Activated CD4-positive, alpha-beta T cell treated with anti-CD3 and anti-CD28 coated beads, Interleukin-2, amount 10 ng/mL, durations not matched to agents 24 days and 14 days (primary cell): ENCODE data around the gene MAN1C1. TPM values are rescaled to one million over a fixed set of nuclear protein-coding genes. Genes with fewer than 3 reads are reported as not detected.

ENCODE experiments used
- DNase-seq: peaks from one replicate; pipeline ENCODE4 v3.0.0; 2022
- H3K27ac Mint-ChIP-seq: one replicate; pipeline ENCODE4 v1.8.0; 2022; ENCODE audit warnings: mild to moderate bottlenecking, mixed read lengths
- H3K27me3 Mint-ChIP-seq: one replicate; pipeline ENCODE4 v1.8.0; 2022; ENCODE audit warnings: mixed read lengths
- H3K36me3 Mint-ChIP-seq: one replicate; pipeline ENCODE4 v1.8.0; 2022; ENCODE audit warnings: low read depth, mild to moderate bottlenecking, mixed read lengths
- H3K4me1 Mint-ChIP-seq: one replicate; pipeline ENCODE4 v1.8.0; 2021; ENCODE audit warnings: mixed read lengths
- H3K4me3 Mint-ChIP-seq: one replicate; pipeline ENCODE4 v1.8.0; 2022; ENCODE audit warnings: mild to moderate bottlenecking, moderate library complexity, mixed read lengths
- H3K9me3 Mint-ChIP-seq: one replicate; pipeline ENCODE4 v1.8.0; 2021; ENCODE audit warnings: mixed read lengths
- intact Hi-C: fragments of 100-400 bp; cut with micrococcal nuclease; formaldehyde crosslinking; loops from one replicate; pipeline ENCODE4 v1.15.1; 2023
- total RNA-seq: library from RNA; stranded (reverse); gene quantifications from 2 replicates; pipeline ENCODE4 v1.2.3, GENCODE V29; 2022

The MAN1C1 gene
- total RNA-seq, 1 donor from 2014 or later, result 2.9 TPM

DNA sequence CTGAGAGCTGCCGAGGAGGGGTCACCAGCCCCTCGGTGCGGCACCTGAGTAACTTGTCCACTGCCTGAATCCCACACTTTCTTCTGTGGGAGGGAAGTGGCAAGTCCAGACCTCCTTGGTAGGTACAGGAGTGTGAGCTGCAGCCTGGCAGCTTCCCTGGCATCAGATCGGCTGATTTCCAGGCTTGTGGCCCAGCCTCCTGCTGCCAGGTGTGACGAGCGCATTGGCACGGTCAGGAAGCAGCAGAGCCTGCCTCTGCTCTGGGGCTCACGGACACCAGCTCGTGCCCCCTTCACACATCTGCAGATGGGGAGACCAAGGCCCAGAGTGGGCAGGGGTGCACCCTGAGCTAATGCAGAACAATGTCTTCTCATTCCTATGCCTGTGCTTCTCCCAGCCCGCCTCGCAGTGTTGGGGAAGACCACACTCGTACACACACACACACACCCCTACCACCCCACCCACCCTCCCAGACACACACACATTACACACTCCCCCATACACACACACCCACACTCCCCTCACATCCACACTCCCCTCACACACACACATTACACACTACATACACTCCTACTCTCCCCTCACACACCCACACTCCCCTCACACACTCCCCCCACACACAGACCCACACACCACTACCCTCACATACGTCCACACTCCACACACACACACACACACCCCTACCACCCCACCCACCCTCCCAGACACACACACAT is 150.3 kb downstream of the MAN1C1 start:
- H3K27ac Mint-ChIP-seq, result no peak overlapping the region
- DNase-seq, result no peak
- H3K36me3 Mint-ChIP-seq, result peaks cover 18% of the 10 kb centered on the region
- intact Hi-C loops, result no loop called here
- peaks cover 27% of the 10 kb centered on the region for H3K27me3 Mint-ChIP-seq
- peaks cover 11% of the 10 kb centered on the region for H3K4me1 Mint-ChIP-seq
- no peak overlapping the region for H3K4me3 Mint-ChIP-seq
- H3K9me3 Mint-ChIP-seq, result no peaks in the 10 kb centered on the region

- H3K9me3 Mint-ChIP-seq, result no peaks in the 10 kb centered on the region
- H3K4me3 Mint-ChIP-seq, result no peak overlapping the region
- peaks cover 30% of the 10 kb centered on the region for H3K27me3 Mint-ChIP-seq
- peaks cover 18% of the 10 kb centered on the region for H3K36me3 Mint-ChIP-seq
- H3K4me1 Mint-ChIP-seq, result peaks cover 11% of the 10 kb centered on the region
- intact Hi-C loops, result no loop called here
- no peak overlapping the region for H3K27ac Mint-ChIP-seq
- DNase-seq, result no peak
Measured at GRCh38 chr1:25767437-25767770, 150.8 kb downstream of the MAN1C1 start.

DNA sequence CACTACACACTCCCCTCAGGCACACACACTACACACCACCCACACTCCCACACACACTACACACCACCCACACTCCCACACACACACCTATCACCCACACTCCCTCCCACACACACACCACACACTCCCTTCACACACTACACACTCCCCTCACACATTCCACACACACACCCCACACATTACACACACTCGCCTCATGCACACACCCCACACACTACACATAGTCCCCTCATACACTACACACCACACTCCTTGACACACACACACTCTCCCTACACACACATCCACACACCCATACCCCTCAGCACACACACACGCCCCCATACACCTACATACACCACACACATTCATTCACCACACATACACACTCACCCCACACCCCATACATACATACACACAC is 152.4 kb downstream of the MAN1C1 start:
- DNase-seq, result no peak
- Mint-ChIP-seq H3K4me3 (no peak overlapping the region), H3K4me1 (peaks cover 14% of the 10 kb centered on the region), H3K27me3 (peaks cover 40% of the 10 kb centered on the region), H3K27ac (no peak overlapping the region), H3K36me3 (peaks cover 24% of the 10 kb centered on the region), H3K9me3 (no peaks in the 10 kb centered on the region)
- intact Hi-C loops, result no loop called here

DNA sequence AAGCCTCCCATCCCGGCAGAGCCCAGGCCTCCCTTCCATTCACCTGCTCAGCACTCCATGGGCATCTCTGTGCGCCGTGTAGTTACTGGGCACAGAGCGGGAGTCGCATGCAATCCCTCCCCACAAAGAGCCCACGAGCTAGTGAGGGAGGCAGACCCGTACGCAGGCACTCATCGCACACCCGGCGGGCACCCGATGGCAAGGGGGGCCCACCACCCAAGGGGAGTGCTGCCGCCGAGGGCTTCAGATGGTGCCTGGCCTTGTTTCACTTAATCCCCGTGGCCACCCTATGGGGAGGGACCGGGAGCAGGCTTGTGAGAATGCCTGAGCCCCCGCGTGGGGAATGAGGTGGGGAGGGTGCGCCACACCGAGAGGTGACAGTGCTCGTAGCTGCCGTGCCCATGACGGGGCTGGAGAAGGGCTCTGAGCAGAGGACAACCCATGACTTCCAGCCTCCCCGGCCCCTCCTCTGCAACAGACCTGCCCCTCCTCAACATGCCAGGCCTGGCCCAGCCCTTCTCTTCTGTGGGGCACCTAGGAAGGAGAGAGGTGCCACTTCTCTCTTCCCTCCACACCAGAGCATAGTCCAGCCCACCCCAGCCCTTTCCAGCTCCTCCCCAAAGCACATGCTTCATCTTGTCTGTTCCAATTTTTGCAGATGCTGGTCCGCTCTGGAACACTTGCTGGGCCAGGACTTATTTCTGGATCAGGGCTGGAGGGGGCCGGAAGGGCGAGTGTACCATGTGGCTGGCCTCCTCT is 153.2 kb downstream of the MAN1C1 start:
- Mint-ChIP-seq H3K9me3 (no peaks in the 10 kb centered on the region), H3K4me3 (no peak overlapping the region), H3K36me3 (peaks cover 25% of the 10 kb centered on the region), H3K4me1 (peaks cover 22% of the 10 kb centered on the region), H3K27ac (no peak overlapping the region), H3K27me3 (peaks cover 41% of the 10 kb centered on the region)
- DNase-seq, result no peak
- intact Hi-C loops, result no loop called here

- peaks cover 30% of the 10 kb centered on the region for H3K4me1 Mint-ChIP-seq
- H3K4me3 Mint-ChIP-seq, result no peak overlapping the region
- no peak overlapping the region for H3K27ac Mint-ChIP-seq
- no peaks in the 10 kb centered on the region for H3K9me3 Mint-ChIP-seq
- H3K36me3 Mint-ChIP-seq, result peaks cover 25% of the 10 kb centered on the region
- intact Hi-C loops, result no loop called here
- H3K27me3 Mint-ChIP-seq, result peaks cover 45% of the 10 kb centered on the region
- no peak for DNase-seq
Measured at GRCh38 chr1:25770541-25771220, 154.1 kb downstream of the MAN1C1 start.

DNA sequence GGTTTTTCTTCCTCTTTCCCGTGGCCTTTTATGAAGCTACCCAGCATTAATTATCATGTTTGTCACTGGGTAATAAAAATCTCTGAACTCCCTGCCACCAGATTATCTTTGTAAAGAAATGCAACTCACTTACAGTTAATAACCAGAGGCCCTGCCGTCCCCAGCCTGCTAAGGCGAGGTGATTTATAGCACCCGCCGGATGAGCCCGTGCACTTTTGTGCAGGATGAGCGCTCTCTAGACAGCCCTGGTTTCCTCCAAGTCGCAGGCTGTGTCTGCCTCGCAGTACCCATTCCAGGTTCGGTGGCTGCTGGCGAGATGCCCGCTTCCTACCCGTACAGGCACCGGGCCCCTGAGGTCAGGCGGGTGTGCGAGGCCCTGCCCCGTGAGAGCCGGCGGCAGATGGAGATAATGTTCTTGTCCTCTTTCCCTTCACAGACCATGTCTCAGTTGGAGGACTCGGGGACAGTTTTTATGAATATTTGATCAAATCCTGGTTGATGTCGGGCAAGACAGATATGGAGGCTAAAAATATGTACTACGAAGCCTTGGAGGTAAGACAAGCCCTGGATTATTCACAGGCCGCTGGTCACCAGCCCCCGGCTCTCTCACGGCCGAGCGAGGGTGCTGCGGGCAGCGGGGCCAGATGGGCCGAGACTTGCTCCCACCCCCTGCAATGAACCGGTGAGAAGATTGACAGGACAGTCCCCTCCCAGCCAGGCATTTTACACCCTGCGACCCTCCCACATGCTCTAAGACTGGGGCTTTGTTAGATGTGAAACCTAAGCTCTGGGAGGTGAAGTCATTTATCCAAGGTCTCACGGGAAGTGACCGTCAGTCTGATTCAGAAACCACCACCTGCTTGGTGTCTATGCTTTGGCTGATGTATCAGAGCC is 154.9 kb downstream of the MAN1C1 start:
- no peak for DNase-seq
- Mint-ChIP-seq H3K4me3 (no peak overlapping the region), H3K36me3 (peaks cover 25% of the 10 kb centered on the region), H3K27ac (no peak overlapping the region), H3K9me3 (no peaks in the 10 kb centered on the region), H3K4me1 (peaks cover 32% of the 10 kb centered on the region), H3K27me3 (peaks cover 44% of the 10 kb centered on the region)
- intact Hi-C loops, result no loop called here

DNA sequence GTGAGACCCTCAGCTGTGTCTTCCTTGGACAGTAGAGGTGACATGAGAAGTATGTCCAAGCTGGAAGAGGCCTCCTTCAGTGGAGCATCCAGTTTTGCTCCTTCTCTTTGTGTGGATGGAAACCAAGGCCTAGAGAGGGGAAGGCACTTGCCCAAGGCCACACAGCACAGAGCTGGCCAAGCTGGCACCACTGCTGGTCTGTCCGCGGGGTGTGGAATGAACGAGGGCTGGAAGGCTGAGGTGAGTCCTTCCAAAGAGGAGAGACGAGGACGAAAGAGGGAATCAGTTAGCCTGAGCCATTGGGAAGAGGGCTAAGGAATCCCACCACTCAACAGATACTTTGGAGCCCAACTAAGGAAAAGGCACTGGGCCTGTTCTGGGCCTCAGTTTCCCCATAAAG is 155.6 kb downstream of the MAN1C1 start:
- Mint-ChIP-seq H3K9me3 (no peaks in the 10 kb centered on the region), H3K27ac (no peak overlapping the region), H3K4me1 (peaks cover 32% of the 10 kb centered on the region), H3K36me3 (peaks cover 25% of the 10 kb centered on the region), H3K27me3 (peaks cover 48% of the 10 kb centered on the region), H3K4me3 (no peak overlapping the region)
- DNase-seq, result no peak
- intact Hi-C loops, result no loop called here

DNA sequence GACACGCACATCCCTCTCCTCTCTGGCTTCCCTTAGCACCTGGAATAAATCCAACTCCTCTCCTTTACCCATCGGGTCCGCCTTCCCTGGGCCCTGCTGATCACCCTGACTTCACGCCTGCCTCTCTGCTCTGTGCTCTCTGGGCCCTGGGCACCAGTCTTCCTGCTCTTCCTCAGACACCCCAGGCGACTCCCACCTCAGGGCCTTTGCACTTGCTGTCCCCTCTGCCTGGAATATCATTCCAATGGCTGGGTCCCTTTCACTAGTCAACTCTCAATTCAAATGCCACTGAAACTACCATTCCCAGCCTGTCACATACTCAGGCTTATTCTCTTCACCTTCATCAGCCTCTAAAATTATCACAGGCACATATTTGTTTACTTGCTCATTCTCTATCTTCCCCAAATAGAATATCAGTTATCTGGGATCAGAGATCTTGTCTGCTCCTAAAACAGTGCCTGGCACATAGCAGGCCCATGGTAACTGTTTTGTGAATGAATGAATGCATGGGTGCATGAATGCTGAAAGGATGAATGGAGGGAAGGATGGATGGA is 156.2 kb downstream of the MAN1C1 start:
- H3K27ac Mint-ChIP-seq, result no peak overlapping the region

GRCh38 chr1:25773441-25774125 is 157.0 kb downstream of the MAN1C1 start:
- H3K27me3 Mint-ChIP-seq, result peaks cover 52% of the 10 kb centered on the region

More for the DNA sequence above, 156.2 kb downstream of the MAN1C1 start:
- Mint-ChIP-seq H3K9me3 (no peaks in the 10 kb centered on the region), H3K36me3 (peaks cover 22% of the 10 kb centered on the region), H3K4me1 (peaks cover 30% of the 10 kb centered on the region), H3K4me3 (no peak overlapping the region), H3K27me3 (peaks cover 48% of the 10 kb centered on the region)
- intact Hi-C loops, result no loop called here
- no peak for DNase-seq

GRCh38 chr1:25774206-25774803 is 157.7 kb downstream of the MAN1C1 start:
- no peak for DNase-seq
- H3K27me3 Mint-ChIP-seq, result peaks cover 52% of the 10 kb centered on the region
- H3K9me3 Mint-ChIP-seq, result no peaks in the 10 kb centered on the region
- intact Hi-C loops, result loop anchor here (2.0 kb wide), 3 partner anchors 20 to 156 kb away; no protein-coding TSS in a partner anchor
- H3K4me3 Mint-ChIP-seq, result peak overlapping the region; percentile 67
- no peak overlapping the region for H3K27ac Mint-ChIP-seq
- peaks cover 10% of the 10 kb centered on the region for H3K36me3 Mint-ChIP-seq
- H3K4me1 Mint-ChIP-seq, result peaks cover 26% of the 10 kb centered on the region

More at GRCh38 chr1:25773441-25774125, 157.0 kb downstream of the MAN1C1 start:
- H3K4me1 Mint-ChIP-seq, result peaks cover 30% of the 10 kb centered on the region
- H3K4me3 Mint-ChIP-seq, result peak overlapping the region; percentile 29
- peaks cover 15% of the 10 kb centered on the region for H3K36me3 Mint-ChIP-seq
- H3K27ac Mint-ChIP-seq, result no peak overlapping the region
- H3K9me3 Mint-ChIP-seq, result no peaks in the 10 kb centered on the region
- intact Hi-C loops, result loop anchor here (2.0 kb wide), 3 partner anchors 21 to 155 kb away; no protein-coding TSS in a partner anchor
- DNase-seq, result no peak

DNA sequence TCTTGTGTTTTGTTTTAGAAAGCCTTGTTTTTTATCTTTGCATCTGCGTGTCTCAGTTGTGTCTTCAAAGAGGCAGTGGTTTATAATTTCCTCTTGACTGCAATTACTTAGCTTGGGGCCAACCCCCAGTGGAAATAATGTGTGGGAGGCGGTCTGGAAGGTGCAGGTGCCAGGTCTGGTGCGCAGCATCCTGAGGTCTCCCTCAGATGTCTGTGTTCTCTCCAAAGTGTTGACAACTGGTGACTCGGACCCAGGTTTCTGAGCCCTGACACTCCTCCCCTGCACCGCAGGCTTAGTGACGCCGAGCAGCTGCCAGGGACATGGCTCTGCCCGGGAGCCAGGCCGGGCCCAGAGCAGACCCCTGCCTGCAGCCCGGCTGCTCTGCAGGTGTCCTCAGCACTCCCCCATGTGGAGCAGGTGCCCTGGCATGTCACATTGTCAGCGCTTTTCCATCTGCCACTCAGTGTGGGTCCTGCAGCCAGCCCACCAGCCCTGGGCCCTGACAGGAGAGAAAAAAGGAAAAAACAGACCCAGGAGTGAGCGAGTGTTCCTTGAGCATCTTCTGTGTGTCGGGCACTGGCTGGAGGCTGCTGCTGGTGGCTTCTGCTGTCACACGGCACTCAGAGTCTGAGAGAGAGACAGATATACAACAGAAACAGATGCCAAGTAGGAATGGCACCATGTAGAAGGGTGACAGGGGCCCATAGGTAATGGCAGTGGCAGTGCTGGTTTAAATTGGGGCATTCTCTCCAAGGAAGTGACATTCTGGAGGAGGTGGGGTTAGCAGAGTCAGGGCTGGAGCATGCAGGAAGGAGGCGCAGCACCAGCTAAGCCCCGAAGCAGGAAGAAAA is 158.6 kb downstream of the MAN1C1 start:
- Mint-ChIP-seq H3K36me3 (peaks cover 8% of the 10 kb centered on the region), H3K27me3 (peaks cover 53% of the 10 kb centered on the region), H3K27ac (peak overlapping the region; percentile 59), H3K4me1 (peaks cover 26% of the 10 kb centered on the region), H3K4me3 (peak overlapping the region; percentile 67), H3K9me3 (no peaks in the 10 kb centered on the region)
- DNase-seq, result peak; percentile 94
- intact Hi-C loops, result loop anchor here (1.0 to 2.0 kb wide), 4 partner anchors 20 to 156 kb away; no protein-coding TSS in a partner anchor

DNA sequence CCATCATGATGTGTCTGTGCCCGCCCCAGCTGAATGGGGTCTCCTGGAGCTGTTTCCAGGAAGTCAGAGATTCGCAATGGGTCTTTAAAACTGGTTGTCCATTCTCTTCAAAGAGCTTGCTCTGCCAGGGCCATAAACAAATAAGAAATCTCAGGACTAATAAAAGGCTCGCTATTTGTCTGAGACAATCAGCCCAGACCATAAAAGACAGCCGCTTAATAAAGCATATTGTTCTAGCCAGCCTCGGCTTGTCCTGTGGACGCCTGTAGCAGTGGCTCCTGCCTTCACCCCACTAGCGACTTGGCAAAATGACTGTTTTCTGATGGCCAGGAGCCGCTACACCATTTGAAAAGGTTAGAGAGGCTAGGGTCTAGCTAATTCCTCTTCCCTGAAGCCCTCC is 162.8 kb downstream of the MAN1C1 start:
- DNase-seq, result no peak
- Mint-ChIP-seq H3K4me1 (peaks cover 16% of the 10 kb centered on the region), H3K9me3 (no peaks in the 10 kb centered on the region), H3K27ac (no peak overlapping the region), H3K4me3 (no peak overlapping the region), H3K27me3 (peaks cover 29% of the 10 kb centered on the region), H3K36me3 (peaks cover 7% of the 10 kb centered on the region)
- intact Hi-C loops, result no loop called here
